Measurements from ENCODE around the gene DHRSX. TPM values are rescaled to one million over a fixed set of nuclear protein-coding genes. Genes with fewer than 3 reads are reported as not detected.

The DHRSX gene
- total and polyA plus RNA-seq, 9 of the 15 experiments (the other 6 are each of a cell fraction or from before 2014, with no cell fraction given) = 0.59 to 11.0 (median 6.2) TPM

DNA sequence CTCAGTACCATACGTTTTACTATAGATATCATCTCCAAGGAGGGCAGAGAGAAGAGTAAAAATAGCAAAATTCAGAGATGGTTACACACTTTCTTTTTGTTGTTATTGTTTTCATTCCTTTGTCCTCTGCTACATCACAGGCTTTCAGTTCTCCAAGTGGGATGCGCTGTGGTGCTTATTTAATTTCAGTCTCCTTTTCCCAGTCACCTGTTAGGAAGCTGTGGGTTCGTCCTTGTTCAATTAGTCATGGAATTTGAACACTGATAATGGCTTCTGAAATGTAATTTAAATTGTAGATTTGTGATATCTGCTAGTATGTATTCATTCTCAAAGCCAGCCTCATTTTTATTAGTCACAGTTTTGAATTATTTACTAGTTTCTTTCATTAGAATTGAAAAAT, 38.8 kb upstream of the DHRSX start:
- Histone ChIP-seq H3K9me1 (ENCODE audit: control insufficient read depth, insufficient read depth, low read length) (no peaks in the 10 kb centered on the region), H3K36me3 (ENCODE audit: control insufficient read depth, insufficient read depth, low read length) (no peaks in the 10 kb centered on the region), H3K9me3 (replicated peaks; ENCODE audit: control insufficient read depth, insufficient read depth, low read depth, low read length) (no peaks in the 10 kb centered on the region), H3K27me3 (ENCODE audit: control insufficient read depth in 2 of 2, insufficient read depth in 2 of 2, low read length in 2 of 2) (peaks cover 5 to 6% of the 10 kb centered on the region in 2 experiments; a peak in 3 of 5 replicates), H3K9ac (ENCODE audit: insufficient read depth in 1 of 2, low read depth in 2 of 2, low read length in 2 of 2) (no peak overlapping the region), H2AFZ (ENCODE audit: low read depth, low read length) (no peak overlapping the region), H3K4me1 (replicated peaks in 1 of 2; ENCODE audit: control insufficient read depth in 2 of 2, insufficient read depth in 2 of 2, low read length in 2 of 2) (no peaks in the 10 kb centered on the region; a peak in 2 of 5 replicates), H3K79me2 (ENCODE audit: control insufficient read depth, insufficient read depth, low read length) (no peaks in the 10 kb centered on the region), H3K4me2 (ENCODE audit: insufficient read depth, low read length) (no peak overlapping the region), H4K20me1 (replicated peaks; ENCODE audit: control insufficient read depth, insufficient read depth, low read length) (no peaks in the 10 kb centered on the region), H3K4me3 (no peak overlapping the region), H3K27ac (ENCODE audit: extremely low read depth, low read depth, low read length) (no peak overlapping the region)
- intact Hi-C loops (cut with micrococcal nuclease) = no loop called here
- no TSS peak for BruUV-seq (replicated peaks)
- FAIRE-seq (no peak), ATAC-seq (no peak), DNase-seq (ENCODE audit: extremely low read depth in 1 of 4, low spot score in 3 of 4) (no peak)
- CTCF ChIA-PET (ENCODE audit: low intra/inter-chr PET ratio) = no interaction called here
- POLR2A ChIA-PET = no interaction called here
- in situ Hi-C loops (cut with MboI) = no loop called here
- 0% methylated on average over 3 of the region's 3 CpGs for WGBS (ENCODE audit: insufficient coverage, low coverage, missing lambda C conversion rate)
- TF ChIP-seq, protein P1, sequence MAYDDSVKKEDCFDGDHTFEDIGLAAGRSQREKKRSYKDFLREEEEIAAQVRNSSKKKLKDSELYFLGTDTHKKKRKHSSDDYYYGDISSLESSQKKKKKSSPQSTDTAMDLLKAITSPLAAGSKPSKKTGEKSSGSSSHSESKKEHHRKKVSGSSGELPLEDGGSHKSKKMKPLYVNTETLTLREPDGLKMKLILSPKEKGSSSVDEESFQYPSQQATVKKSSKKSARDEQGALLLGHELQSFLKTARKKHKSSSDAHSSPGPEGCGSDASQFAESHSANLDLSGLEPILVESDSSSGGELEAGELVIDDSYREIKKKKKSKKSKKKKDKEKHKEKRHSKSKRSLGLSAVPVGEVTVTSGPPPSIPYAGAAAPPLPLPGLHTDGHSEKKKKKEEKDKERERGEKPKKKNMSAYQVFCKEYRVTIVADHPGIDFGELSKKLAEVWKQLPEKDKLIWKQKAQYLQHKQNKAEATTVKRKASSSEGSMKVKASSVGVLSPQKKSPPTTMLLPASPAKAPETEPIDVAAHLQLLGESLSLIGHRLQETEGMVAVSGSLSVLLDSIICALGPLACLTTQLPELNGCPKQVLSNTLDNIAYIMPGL (CRISPR knock-in tag; IDR thresholded peaks at IDR 0.05) = no peak
- TF ChIP-seq, protein P2, sequence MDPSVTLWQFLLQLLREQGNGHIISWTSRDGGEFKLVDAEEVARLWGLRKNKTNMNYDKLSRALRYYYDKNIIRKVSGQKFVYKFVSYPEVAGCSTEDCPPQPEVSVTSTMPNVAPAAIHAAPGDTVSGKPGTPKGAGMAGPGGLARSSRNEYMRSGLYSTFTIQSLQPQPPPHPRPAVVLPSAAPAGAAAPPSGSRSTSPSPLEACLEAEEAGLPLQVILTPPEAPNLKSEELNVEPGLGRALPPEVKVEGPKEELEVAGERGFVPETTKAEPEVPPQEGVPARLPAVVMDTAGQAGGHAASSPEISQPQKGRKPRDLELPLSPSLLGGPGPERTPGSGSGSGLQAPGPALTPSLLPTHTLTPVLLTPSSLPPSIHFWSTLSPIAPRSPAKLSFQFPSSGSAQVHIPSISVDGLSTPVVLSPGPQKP (CRISPR knock-in tag; IDR thresholded peaks at IDR 0.05) = no peak
- TF ChIP-seq SAFB2 (IDR thresholded peaks at IDR 0.05; ENCODE audit: borderline replicate concordance, low read depth, low read length, severe bottlenecking) (no peak), SP1 (CRISPR knock-in tag; IDR thresholded peaks at IDR 0.05) (no peak)
- TF ChIP-seq, protein P3, sequence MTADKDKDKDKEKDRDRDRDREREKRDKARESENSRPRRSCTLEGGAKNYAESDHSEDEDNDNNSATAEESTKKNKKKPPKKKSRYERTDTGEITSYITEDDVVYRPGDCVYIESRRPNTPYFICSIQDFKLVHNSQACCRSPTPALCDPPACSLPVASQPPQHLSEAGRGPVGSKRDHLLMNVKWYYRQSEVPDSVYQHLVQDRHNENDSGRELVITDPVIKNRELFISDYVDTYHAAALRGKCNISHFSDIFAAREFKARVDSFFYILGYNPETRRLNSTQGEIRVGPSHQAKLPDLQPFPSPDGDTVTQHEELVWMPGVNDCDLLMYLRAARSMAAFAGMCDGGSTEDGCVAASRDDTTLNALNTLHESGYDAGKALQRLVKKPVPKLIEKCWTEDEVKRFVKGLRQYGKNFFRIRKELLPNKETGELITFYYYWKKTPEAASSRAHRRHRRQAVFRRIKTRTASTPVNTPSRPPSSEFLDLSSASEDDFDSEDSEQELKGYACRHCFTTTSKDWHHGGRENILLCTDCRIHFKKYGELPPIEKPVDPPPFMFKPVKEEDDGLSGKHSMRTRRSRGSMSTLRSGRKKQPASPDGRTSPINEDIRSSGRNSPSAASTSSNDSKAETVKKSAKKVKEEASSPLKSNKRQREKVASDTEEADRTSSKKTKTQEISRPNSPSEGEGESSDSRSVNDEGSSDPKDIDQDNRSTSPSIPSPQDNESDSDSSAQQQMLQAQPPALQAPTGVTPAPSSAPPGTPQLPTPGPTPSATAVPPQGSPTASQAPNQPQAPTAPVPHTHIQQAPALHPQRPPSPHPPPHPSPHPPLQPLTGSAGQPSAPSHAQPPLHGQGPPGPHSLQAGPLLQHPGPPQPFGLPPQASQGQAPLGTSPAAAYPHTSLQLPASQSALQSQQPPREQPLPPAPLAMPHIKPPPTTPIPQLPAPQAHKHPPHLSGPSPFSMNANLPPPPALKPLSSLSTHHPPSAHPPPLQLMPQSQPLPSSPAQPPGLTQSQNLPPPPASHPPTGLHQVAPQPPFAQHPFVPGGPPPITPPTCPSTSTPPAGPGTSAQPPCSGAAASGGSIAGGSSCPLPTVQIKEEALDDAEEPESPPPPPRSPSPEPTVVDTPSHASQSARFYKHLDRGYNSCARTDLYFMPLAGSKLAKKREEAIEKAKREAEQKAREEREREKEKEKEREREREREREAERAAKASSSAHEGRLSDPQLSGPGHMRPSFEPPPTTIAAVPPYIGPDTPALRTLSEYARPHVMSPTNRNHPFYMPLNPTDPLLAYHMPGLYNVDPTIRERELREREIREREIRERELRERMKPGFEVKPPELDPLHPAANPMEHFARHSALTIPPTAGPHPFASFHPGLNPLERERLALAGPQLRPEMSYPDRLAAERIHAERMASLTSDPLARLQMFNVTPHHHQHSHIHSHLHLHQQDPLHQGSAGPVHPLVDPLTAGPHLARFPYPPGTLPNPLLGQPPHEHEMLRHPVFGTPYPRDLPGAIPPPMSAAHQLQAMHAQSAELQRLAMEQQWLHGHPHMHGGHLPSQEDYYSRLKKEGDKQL (CRISPR knock-in tag; IDR thresholded peaks at IDR 0.05; ENCODE audit: borderline replicate concordance) = no peak
